H7 (cell line): ENCODE measurements around the gene EFHB. TPM values are rescaled to one million over a fixed set of nuclear protein-coding genes. Genes with fewer than 3 reads are reported as not detected.

ENCODE experiments used
- DNase-seq: peaks from one replicate; pipeline ENCODE4 v3.0.0; 2012
- H3K27me3 ChIP-seq: 2 replicates; pipeline ENCODE4 v1.6.0; 2011; ENCODE audit warnings: mild to moderate bottlenecking, low read length; ENCODE audit not compliant: control insufficient read depth, insufficient read depth
- H3K36me3 ChIP-seq: replicated peaks from 2 replicates; pipeline ENCODE4 v1.5.1; 2011; ENCODE audit warnings: low read length; ENCODE audit not compliant: control insufficient read depth, insufficient read depth
- H3K4me3 ChIP-seq: 2 replicates; pipeline ENCODE4 v1.5.1; 2011; ENCODE audit warnings: low read depth, mild to moderate bottlenecking, control low read depth, low read length, moderate library complexity; ENCODE audit not compliant: insufficient read depth
- total RNA-seq: library from RNA; depleted of rRNA; stranded (reverse); fragments of >200 nt; shearing (Covaris generic); gene quantifications from 2 replicates; pipeline ENCODE4 v1.2.3, GENCODE V29; 2014

Gene EFHB
- total RNA-seq, 1 experiment from 2014 or later: 0.17 TPM

- no peak for DNase-seq
- H3K4me3 ChIP-seq: peak overlapping the region; percentile 59
- H3K36me3 ChIP-seq: peaks cover 3% of the 10 kb centered on the region
- no peaks in the 10 kb centered on the region for H3K27me3 ChIP-seq
Measured at GRCh38 chr3:19945969-19946831, 12.2 kb upstream of the EFHB start.

- Histone ChIP-seq H3K36me3 (no peaks in the 10 kb centered on the region), H3K27me3 (no peaks in the 10 kb centered on the region), H3K4me3 (no peak overlapping the region)
- no peak for DNase-seq
Measured at GRCh38 chr3:19945534-19945933, 11.5 kb upstream of the EFHB start.

GRCh38 chr3:19940643-19941042 is 6.6 kb upstream of the EFHB start:
- Histone ChIP-seq H3K36me3 (no peaks in the 10 kb centered on the region), H3K4me3 (no peak overlapping the region), H3K27me3 (no peaks in the 10 kb centered on the region)
- DNase-seq: no peak

GRCh38 chr3:19938295-19938627 is 4.2 kb upstream of the EFHB start:
- no peak overlapping the region for H3K4me3 ChIP-seq
- no peaks in the 10 kb centered on the region for H3K27me3 ChIP-seq
- no peaks in the 10 kb centered on the region for H3K36me3 ChIP-seq
- DNase-seq: no peak

GRCh38 chr3:19937459-19938294 is 3.7 kb upstream of the EFHB start:
- Histone ChIP-seq H3K4me3 (no peak overlapping the region), H3K27me3 (no peaks in the 10 kb centered on the region), H3K36me3 (no peaks in the 10 kb centered on the region)
- DNase-seq: no peak

- no peak for DNase-seq
- Histone ChIP-seq H3K27me3 (no peaks in the 10 kb centered on the region), H3K36me3 (no peaks in the 10 kb centered on the region), H3K4me3 (no peak overlapping the region)
Measured at GRCh38 chr3:19932422-19932821, 1.6 kb downstream of the EFHB start.

GRCh38 chr3:19931767-19932188 is 2.2 kb downstream of the EFHB start:
- DNase-seq: no peak
- Histone ChIP-seq H3K36me3 (no peaks in the 10 kb centered on the region), H3K4me3 (no peak overlapping the region), H3K27me3 (no peaks in the 10 kb centered on the region)

- Histone ChIP-seq H3K4me3 (no peak overlapping the region), H3K27me3 (no peaks in the 10 kb centered on the region), H3K36me3 (no peaks in the 10 kb centered on the region)
- no peak for DNase-seq
Measured at GRCh38 chr3:19931180-19931692, 2.8 kb downstream of the EFHB start.

GRCh38 chr3:19920401-19921080 is 13.5 kb downstream of the EFHB start:
- no peaks in the 10 kb centered on the region for H3K27me3 ChIP-seq
- H3K36me3 ChIP-seq: no peaks in the 10 kb centered on the region
- H3K4me3 ChIP-seq: no peak overlapping the region
- DNase-seq: no peak

GRCh38 chr3:19917167-19917566 is 16.9 kb downstream of the EFHB start:
- Histone ChIP-seq H3K36me3 (no peaks in the 10 kb centered on the region), H3K4me3 (no peak overlapping the region), H3K27me3 (no peaks in the 10 kb centered on the region)
- DNase-seq: no peak

GRCh38 chr3:19911452-19911851 is 22.6 kb downstream of the EFHB start:
- Histone ChIP-seq H3K27me3 (no peaks in the 10 kb centered on the region), H3K4me3 (no peak overlapping the region), H3K36me3 (no peaks in the 10 kb centered on the region)
- no peak for DNase-seq

- H3K4me3 ChIP-seq: no peak overlapping the region
- no peaks in the 10 kb centered on the region for H3K36me3 ChIP-seq
- H3K27me3 ChIP-seq: no peaks in the 10 kb centered on the region
- DNase-seq: no peak
Measured at GRCh38 chr3:19907523-19907922, 26.5 kb downstream of the EFHB start.

GRCh38 chr3:19903649-19904048 is 30.4 kb downstream of the EFHB start:
- no peak for DNase-seq
- no peaks in the 10 kb centered on the region for H3K36me3 ChIP-seq
- no peak overlapping the region for H3K4me3 ChIP-seq
- H3K27me3 ChIP-seq: no peaks in the 10 kb centered on the region

- no peak for DNase-seq
- H3K4me3 ChIP-seq: no peak overlapping the region
- H3K27me3 ChIP-seq: no peaks in the 10 kb centered on the region
- no peaks in the 10 kb centered on the region for H3K36me3 ChIP-seq
Measured at GRCh38 chr3:19901918-19902317, 32.1 kb downstream of the EFHB start.
